Peyer's patch (tissue), 4 donors: ENCODE results near the gene ZNF638.

ENCODE experiments used
- POLR2A ChIP-seq, 2 donors: fragments of 450-650 bp; IDR thresholded peaks; one replicate each; pipeline ENCODE4 v1.5.1; 2017; ENCODE audit warnings: antibody characterized with exemption in 2 of 2, mild to moderate bottlenecking in 2 of 2, moderate library complexity in 2 of 2
- TF ChIP-seq, protein P1 (sequence below), 6 experiments: fragments of 450-650 bp in 4 of 6; fragments of 200-600 bp in 2 of 6; sonication (generic) in 1 of 6; IDR thresholded peaks; one replicate each; pipeline ENCODE4 v1.5.1; 2017 to 2019; ENCODE audit warnings: antibody characterized with exemption in 6 of 6, mild to moderate bottlenecking in 3 of 6, moderate library complexity in 1 of 6

GRCh38 chr2:71467180-71467815, 135.7 kb downstream of the ZNF638 start:
- TF ChIP-seq, protein P1, sequence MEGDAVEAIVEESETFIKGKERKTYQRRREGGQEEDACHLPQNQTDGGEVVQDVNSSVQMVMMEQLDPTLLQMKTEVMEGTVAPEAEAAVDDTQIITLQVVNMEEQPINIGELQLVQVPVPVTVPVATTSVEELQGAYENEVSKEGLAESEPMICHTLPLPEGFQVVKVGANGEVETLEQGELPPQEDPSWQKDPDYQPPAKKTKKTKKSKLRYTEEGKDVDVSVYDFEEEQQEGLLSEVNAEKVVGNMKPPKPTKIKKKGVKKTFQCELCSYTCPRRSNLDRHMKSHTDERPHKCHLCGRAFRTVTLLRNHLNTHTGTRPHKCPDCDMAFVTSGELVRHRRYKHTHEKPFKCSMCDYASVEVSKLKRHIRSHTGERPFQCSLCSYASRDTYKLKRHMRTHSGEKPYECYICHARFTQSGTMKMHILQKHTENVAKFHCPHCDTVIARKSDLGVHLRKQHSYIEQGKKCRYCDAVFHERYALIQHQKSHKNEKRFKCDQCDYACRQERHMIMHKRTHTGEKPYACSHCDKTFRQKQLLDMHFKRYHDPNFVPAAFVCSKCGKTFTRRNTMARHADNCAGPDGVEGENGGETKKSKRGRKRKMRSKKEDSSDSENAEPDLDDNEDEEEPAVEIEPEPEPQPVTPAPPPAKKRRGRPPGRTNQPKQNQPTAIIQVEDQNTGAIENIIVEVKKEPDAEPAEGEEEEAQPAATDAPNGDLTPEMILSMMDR (IDR thresholded peaks at IDR 0.05) = no peak
- no peak for TF ChIP-seq POLR2A (IDR thresholded peaks at IDR 0.05)
